Measurements from ENCODE around the gene BCAS4.
"Not testable (repeated sequence)": the region's sequence is repeated elsewhere in the genome, so short reads cannot be mapped to it uniquely, and the experiment has no call there.

The BCAS4 gene

GRCh38 chr20:50771419-50772080 lies 23.3 kb upstream of the BCAS4 start:
- not testable (repeated sequence) for DNase-seq (ENCODE audit: low spot score)

GRCh38 chr20:50772420-50773185 lies 22.3 kb upstream of the BCAS4 start:
- DNase-seq (ENCODE audit: low spot score), result no peak

GRCh38 chr20:50774515-50774914 lies 20.3 kb upstream of the BCAS4 start:
- DNase-seq (ENCODE audit: low spot score), result no peak

GRCh38 chr20:50776122-50776817 lies 18.6 kb upstream of the BCAS4 start:
- no peak for DNase-seq (ENCODE audit: low spot score)

- DNase-seq (ENCODE audit: low spot score), result no peak
Observed at GRCh38 chr20:50777373-50777772, 17.5 kb upstream of the BCAS4 start.

- DNase-seq (ENCODE audit: low spot score), result not testable (repeated sequence)
Observed at GRCh38 chr20:50778994-50779393, 15.9 kb upstream of the BCAS4 start.

GRCh38 chr20:50783390-50783789 lies 11.5 kb upstream of the BCAS4 start:
- DNase-seq (ENCODE audit: low spot score), result no peak

- no peak for DNase-seq (ENCODE audit: low spot score)
Observed at GRCh38 chr20:50783903-50784302, 11.0 kb upstream of the BCAS4 start.

- DNase-seq (ENCODE audit: low spot score), result no peak
Observed at GRCh38 chr20:50784464-50784863, 10.4 kb upstream of the BCAS4 start.

GRCh38 chr20:50786703-50787102 lies 8.2 kb upstream of the BCAS4 start:
- DNase-seq (ENCODE audit: low spot score), result no peak

GRCh38 chr20:50787181-50787580 lies 7.7 kb upstream of the BCAS4 start:
- no peak for DNase-seq (ENCODE audit: low spot score)

- DNase-seq (ENCODE audit: low spot score), result no peak
Observed at GRCh38 chr20:50788045-50788991, 6.5 kb upstream of the BCAS4 start.

GRCh38 chr20:50789968-50790650 lies 4.8 kb upstream of the BCAS4 start:
- DNase-seq (ENCODE audit: low spot score), result no peak

GRCh38 chr20:50790651-50791277 lies 4.1 kb upstream of the BCAS4 start:
- DNase-seq (ENCODE audit: low spot score), result peak; percentile 84

- no peak for DNase-seq (ENCODE audit: low spot score)
Observed at GRCh38 chr20:50792708-50793574, 1.9 kb upstream of the BCAS4 start.

- peak; percentile 52 for DNase-seq (ENCODE audit: low spot score)
Observed at GRCh38 chr20:50793575-50794016, 1.3 kb upstream of the BCAS4 start.

GRCh38 chr20:50794181-50794845 lies 548 bp upstream of the BCAS4 start:
- DNase-seq (ENCODE audit: low spot score), result no peak

- DNase-seq (ENCODE audit: low spot score), result no peak
Observed at GRCh38 chr20:50797142-50797541, 2.3 kb downstream of the BCAS4 start.

- DNase-seq (ENCODE audit: low spot score), result no peak
Observed at GRCh38 chr20:50798650-50799049, 3.8 kb downstream of the BCAS4 start.

Data from CD4-positive, alpha-beta T cell treated with Interleukin-15 for 4 hours (primary cell).